ENCODE results near the gene TCAP. TPM values are rescaled to one million over a fixed set of nuclear protein-coding genes. Genes with fewer than 3 reads are reported as not detected.
A peak's percentile ranks its signal among the peaks of the same experiment; 100 is the strongest.
"Not testable (repeated sequence)": the region's sequence is repeated elsewhere in the genome, so short reads cannot be mapped to it uniquely, and the experiment has no call there.

TCAP gene
- total RNA-seq, 2 donors from 2014 or later = 2.1 to 2.5 TPM

- no peaks in the 10 kb centered on the region for H3K9me3 Mint-ChIP-seq
- no peaks in the 10 kb centered on the region for H3K27me3 Mint-ChIP-seq
- peak overlapping the region; percentile 78 to 92 for H3K27ac Mint-ChIP-seq
- ATAC-seq (peak; percentile 12 to 62), DNase-seq (ENCODE audit: low spot score) (no peak)
- H3K4me3 Mint-ChIP-seq = peak overlapping the region; percentile 75
- H3K4me1 Mint-ChIP-seq (ENCODE audit: low read depth in 2 of 2) = peaks cover 30 to 31% of the 10 kb centered on the region in 2 donors
- H3K36me3 Mint-ChIP-seq = no peaks in the 10 kb centered on the region
These were observed 45.1 kb downstream of the TCAP start for GRCh38 chr17:39709998-39710964.

- H3K4me3 Mint-ChIP-seq = not testable (repeated sequence)
These were observed 45.9 kb downstream of the TCAP start for GRCh38 chr17:39711071-39711470.

GRCh38 chr17:39711851-39712250 is 46.7 kb downstream of the TCAP start:
- DNase-seq (ENCODE audit: low spot score) (no peak), ATAC-seq (no peak)
- Mint-ChIP-seq H3K4me3 (no peak overlapping the region), H3K27ac (peak overlapping the region in 1 of 2 donors; percentile 39), H3K27me3 (no peaks in the 10 kb centered on the region), H3K9me3 (no peaks in the 10 kb centered on the region), H3K36me3 (no peaks in the 10 kb centered on the region), H3K4me1 (ENCODE audit: low read depth in 2 of 2) (peaks cover 29 to 30% of the 10 kb centered on the region in 2 donors)

More at GRCh38 chr17:39711071-39711470, 45.9 kb downstream of the TCAP start:
- not testable (repeated sequence) for H3K36me3 Mint-ChIP-seq; ATAC-seq; DNase-seq (ENCODE audit: low spot score); H3K9me3 Mint-ChIP-seq; H3K27me3 Mint-ChIP-seq
- peak overlapping the region in 1 of 2 donors; percentile 39 for H3K27ac Mint-ChIP-seq
- H3K4me1 Mint-ChIP-seq (ENCODE audit: low read depth in 2 of 2) = peaks cover 30 to 31% of the 10 kb centered on the region in 2 donors

GRCh38 chr17:39714234-39714633 is 49.1 kb downstream of the TCAP start:
- H3K4me1 Mint-ChIP-seq (ENCODE audit: low read depth in 2 of 2) = peaks cover 11 to 15% of the 10 kb centered on the region in 2 donors
- DNase-seq (ENCODE audit: low spot score) (no peak), ATAC-seq (no peak)
- no peaks in the 10 kb centered on the region for H3K36me3 Mint-ChIP-seq
- H3K9me3 Mint-ChIP-seq = no peaks in the 10 kb centered on the region
- H3K27ac Mint-ChIP-seq = no peak overlapping the region
- H3K27me3 Mint-ChIP-seq = no peaks in the 10 kb centered on the region
- no peak overlapping the region for H3K4me3 Mint-ChIP-seq

- ATAC-seq = no peak
- Mint-ChIP-seq H3K27ac (no peak overlapping the region), H3K9me3 (no peaks in the 10 kb centered on the region), H3K36me3 (no peaks in the 10 kb centered on the region), H3K4me3 (no peak overlapping the region), H3K4me1 (ENCODE audit: low read depth in 2 of 2) (peaks cover 9 to 11% of the 10 kb centered on the region in 2 donors), H3K27me3 (no peaks in the 10 kb centered on the region)
- DNase-seq (ENCODE audit: low spot score) = no peak
These were observed 50.4 kb downstream of the TCAP start for GRCh38 chr17:39715375-39716072.

Other genes with a start within 250 kb of the TCAP start
- 10 to 100 TPM; 66.1 to 67.2 TPM for gene MED1, start 214.1 kb upstream of the TCAP start, total RNA-seq
- 100 to 1,000 TPM in 1 of 2 donors, 10 to 100 TPM in 1; 88.5 to 133 TPM for gene CDK12, start 203.9 kb upstream of the TCAP start, total RNA-seq
- not detected for gene NEUROD2, start 57.4 kb upstream of the TCAP start, total RNA-seq
- gene PPP1R1B, start 38.4 kb upstream of the TCAP start, total RNA-seq = not detected
- gene STARD3, start 28.2 kb upstream of the TCAP start, total RNA-seq = 100 to 1,000 TPM in 1 of 2 donors, 10 to 100 TPM in 1; 97.9 to 139 TPM
- not detected for gene PNMT, start 3.1 kb downstream of the TCAP start, total RNA-seq
- gene PGAP3, start 22.7 kb downstream of the TCAP start, total RNA-seq = 10 to 100 TPM in 1 of 2 donors, 1 to 10 TPM in 1; 8.8 to 13.7 TPM
- gene ERBB2, start 34.7 kb downstream of the TCAP start, total RNA-seq = 1 to 10 TPM; 3.8 to 9.5 TPM
- gene MIEN1, start 65.2 kb downstream of the TCAP start, total RNA-seq = 10 to 100 TPM; 56.3 to 64.6 TPM
- gene GRB7, start 72.6 kb downstream of the TCAP start, total RNA-seq = under 1 TPM in 1 of 2 donors, not detected in 1; 0.36 TPM
- gene IKZF3, start 199.0 kb downstream of the TCAP start, total RNA-seq = 10 to 100 TPM; 65.5 to 80.9 TPM
- not detected for gene ZPBP2, start 202.9 kb downstream of the TCAP start, total RNA-seq